Measurements from ENCODE around the gene ARF3. TPM values are rescaled to one million over a fixed set of nuclear protein-coding genes. Genes with fewer than 3 reads are reported as not detected.

Gene ARF3
- total and polyA plus RNA-seq, 2 of the 13 experiments (the other 11 are each of a cell fraction or from before 2014, with no cell fraction given) = 53.8 to 57.9 TPM

DNA sequence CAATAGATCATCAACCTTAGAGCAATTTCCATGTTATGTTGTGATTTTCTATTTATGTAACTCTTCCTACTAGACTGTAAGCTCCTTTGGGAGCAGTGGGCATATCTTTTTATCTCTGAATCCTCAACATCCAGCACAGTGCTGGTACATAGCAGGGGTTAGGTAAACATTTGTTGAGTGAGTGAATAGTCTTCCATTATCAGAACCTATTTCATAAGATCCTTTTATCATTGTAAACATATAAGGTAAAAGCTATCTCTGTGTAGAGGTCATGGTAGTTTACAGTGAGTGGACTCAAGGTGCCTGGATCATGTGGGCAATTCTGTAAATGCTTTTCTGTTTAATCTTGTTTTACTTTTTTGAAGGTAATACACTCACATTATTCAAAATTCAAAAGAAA, 47.1 kb downstream of the ARF3 start (continued):
- peak; percentile 31 to 92; a peak in 2 of 4 replicates for TF ChIP-seq EP300 (IDR thresholded peaks at IDR 0.05; ENCODE audit: low read depth in 2 of 2, low read length in 2 of 2)
- TF ChIP-seq EP300 (CRISPR knock-in tag; IDR thresholded peaks at IDR 0.05; ENCODE audit: borderline replicate concordance) = peak; percentile 87
- TF ChIP-seq MEIS1 (CRISPR knock-in tag; IDR thresholded peaks at IDR 0.05; ENCODE audit: borderline replicate concordance) = 0 out of 2 replicates have a peak, but pooled peaks have one; percentile 53
- TF ChIP-seq PAWR (CRISPR knock-in tag; IDR thresholded peaks at IDR 0.05; ENCODE audit: borderline replicate concordance) = no peak
- TF ChIP-seq HNRNPLL (IDR thresholded peaks at IDR 0.05; ENCODE audit: low read depth, low read length, poor library complexity, severe bottlenecking) = no peak
- TF ChIP-seq FOXK1 (CRISPR knock-in tag; IDR thresholded peaks at IDR 0.05; ENCODE audit: borderline replicate concordance, low read depth) = peak; percentile 81; the same call in 1 of the 2 replicates
- TF ChIP-seq ARNT (IDR thresholded peaks at IDR 0.05) = no peak
- TF ChIP-seq ZSCAN21 (CRISPR knock-in tag; IDR thresholded peaks at IDR 0.05; ENCODE audit: borderline replicate concordance) = 0 out of 2 replicates have a peak, but pooled peaks have one; percentile 36
- TF ChIP-seq SIX1 (CRISPR knock-in tag; IDR thresholded peaks at IDR 0.05; ENCODE audit: borderline replicate concordance) = peak; percentile 87; the same call in 1 of the 2 replicates
- peak; percentile 87 for TF ChIP-seq ARNTL (CRISPR knock-in tag; IDR thresholded peaks at IDR 0.05)
- TF ChIP-seq NFYB (CRISPR knock-in tag; IDR thresholded peaks at IDR 0.05) = no peak
- 0 out of 2 replicates have a peak, but pooled peaks have one; percentile 50 for TF ChIP-seq ZNF264 (CRISPR knock-in tag; IDR thresholded peaks at IDR 0.05)
- TF ChIP-seq ATF1 (CRISPR knock-in tag; IDR thresholded peaks at IDR 0.05) = no peak
- TF ChIP-seq ZBTB38 (CRISPR knock-in tag; IDR thresholded peaks at IDR 0.05) = no peak
- no peak for TF ChIP-seq MED8 (CRISPR knock-in tag; IDR thresholded peaks at IDR 0.05; ENCODE audit: insufficient replicate concordance)
- TF ChIP-seq MTF1 (CRISPR knock-in tag; IDR thresholded peaks at IDR 0.05) = no peak
- no peak for TF ChIP-seq MAFK (conservative IDR thresholded peaks at IDR 0.05 in 1 of 2, IDR thresholded peaks at IDR 0.05 in 1 of 2; ENCODE audit: low read length in 2 of 2)
- no peak for TF ChIP-seq ZNF629 (CRISPR knock-in tag; conservative IDR thresholded peaks at IDR 0.05)
- TF ChIP-seq RFX1 (IDR thresholded peaks at IDR 0.05) = no peak
- TF ChIP-seq, protein P1, sequence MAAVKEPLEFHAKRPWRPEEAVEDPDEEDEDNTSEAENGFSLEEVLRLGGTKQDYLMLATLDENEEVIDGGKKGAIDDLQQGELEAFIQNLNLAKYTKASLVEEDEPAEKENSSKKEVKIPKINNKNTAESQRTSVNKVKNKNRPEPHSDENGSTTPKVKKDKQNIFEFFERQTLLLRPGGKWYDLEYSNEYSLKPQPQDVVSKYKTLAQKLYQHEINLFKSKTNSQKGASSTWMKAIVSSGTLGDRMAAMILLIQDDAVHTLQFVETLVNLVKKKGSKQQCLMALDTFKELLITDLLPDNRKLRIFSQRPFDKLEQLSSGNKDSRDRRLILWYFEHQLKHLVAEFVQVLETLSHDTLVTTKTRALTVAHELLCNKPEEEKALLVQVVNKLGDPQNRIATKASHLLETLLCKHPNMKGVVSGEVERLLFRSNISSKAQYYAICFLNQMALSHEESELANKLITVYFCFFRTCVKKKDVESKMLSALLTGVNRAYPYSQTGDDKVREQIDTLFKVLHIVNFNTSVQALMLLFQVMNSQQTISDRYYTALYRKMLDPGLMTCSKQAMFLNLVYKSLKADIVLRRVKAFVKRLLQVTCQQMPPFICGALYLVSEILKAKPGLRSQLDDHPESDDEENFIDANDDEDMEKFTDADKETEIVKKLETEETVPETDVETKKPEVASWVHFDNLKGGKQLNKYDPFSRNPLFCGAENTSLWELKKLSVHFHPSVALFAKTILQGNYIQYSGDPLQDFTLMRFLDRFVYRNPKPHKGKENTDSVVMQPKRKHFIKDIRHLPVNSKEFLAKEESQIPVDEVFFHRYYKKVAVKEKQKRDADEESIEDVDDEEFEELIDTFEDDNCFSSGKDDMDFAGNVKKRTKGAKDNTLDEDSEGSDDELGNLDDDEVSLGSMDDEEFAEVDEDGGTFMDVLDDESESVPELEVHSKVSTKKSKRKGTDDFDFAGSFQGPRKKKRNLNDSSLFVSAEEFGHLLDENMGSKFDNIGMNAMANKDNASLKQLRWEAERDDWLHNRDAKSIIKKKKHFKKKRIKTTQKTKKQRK (IDR thresholded peaks at IDR 0.05; ENCODE audit: low read length) = no peak
- TF ChIP-seq, protein P2, sequence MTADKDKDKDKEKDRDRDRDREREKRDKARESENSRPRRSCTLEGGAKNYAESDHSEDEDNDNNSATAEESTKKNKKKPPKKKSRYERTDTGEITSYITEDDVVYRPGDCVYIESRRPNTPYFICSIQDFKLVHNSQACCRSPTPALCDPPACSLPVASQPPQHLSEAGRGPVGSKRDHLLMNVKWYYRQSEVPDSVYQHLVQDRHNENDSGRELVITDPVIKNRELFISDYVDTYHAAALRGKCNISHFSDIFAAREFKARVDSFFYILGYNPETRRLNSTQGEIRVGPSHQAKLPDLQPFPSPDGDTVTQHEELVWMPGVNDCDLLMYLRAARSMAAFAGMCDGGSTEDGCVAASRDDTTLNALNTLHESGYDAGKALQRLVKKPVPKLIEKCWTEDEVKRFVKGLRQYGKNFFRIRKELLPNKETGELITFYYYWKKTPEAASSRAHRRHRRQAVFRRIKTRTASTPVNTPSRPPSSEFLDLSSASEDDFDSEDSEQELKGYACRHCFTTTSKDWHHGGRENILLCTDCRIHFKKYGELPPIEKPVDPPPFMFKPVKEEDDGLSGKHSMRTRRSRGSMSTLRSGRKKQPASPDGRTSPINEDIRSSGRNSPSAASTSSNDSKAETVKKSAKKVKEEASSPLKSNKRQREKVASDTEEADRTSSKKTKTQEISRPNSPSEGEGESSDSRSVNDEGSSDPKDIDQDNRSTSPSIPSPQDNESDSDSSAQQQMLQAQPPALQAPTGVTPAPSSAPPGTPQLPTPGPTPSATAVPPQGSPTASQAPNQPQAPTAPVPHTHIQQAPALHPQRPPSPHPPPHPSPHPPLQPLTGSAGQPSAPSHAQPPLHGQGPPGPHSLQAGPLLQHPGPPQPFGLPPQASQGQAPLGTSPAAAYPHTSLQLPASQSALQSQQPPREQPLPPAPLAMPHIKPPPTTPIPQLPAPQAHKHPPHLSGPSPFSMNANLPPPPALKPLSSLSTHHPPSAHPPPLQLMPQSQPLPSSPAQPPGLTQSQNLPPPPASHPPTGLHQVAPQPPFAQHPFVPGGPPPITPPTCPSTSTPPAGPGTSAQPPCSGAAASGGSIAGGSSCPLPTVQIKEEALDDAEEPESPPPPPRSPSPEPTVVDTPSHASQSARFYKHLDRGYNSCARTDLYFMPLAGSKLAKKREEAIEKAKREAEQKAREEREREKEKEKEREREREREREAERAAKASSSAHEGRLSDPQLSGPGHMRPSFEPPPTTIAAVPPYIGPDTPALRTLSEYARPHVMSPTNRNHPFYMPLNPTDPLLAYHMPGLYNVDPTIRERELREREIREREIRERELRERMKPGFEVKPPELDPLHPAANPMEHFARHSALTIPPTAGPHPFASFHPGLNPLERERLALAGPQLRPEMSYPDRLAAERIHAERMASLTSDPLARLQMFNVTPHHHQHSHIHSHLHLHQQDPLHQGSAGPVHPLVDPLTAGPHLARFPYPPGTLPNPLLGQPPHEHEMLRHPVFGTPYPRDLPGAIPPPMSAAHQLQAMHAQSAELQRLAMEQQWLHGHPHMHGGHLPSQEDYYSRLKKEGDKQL (CRISPR knock-in tag; IDR thresholded peaks at IDR 0.05; ENCODE audit: low read depth) = peak; percentile 99
- TF ChIP-seq HOXD1 (CRISPR knock-in tag; IDR thresholded peaks at IDR 0.05) = peak; percentile 88
- no peak for TF ChIP-seq SMARCC2 (IDR thresholded peaks at IDR 0.05)
- no peak for TF ChIP-seq ZNF234 (CRISPR knock-in tag; conservative IDR thresholded peaks at IDR 0.05)
- TF ChIP-seq ZSCAN12 (CRISPR knock-in tag; IDR thresholded peaks at IDR 0.05) = no peak

Data from HepG2 (cell line).